ENCODE data around the gene MUC21. TPM values are rescaled to one million over a fixed set of nuclear protein-coding genes. Genes with fewer than 3 reads are reported as not detected.

Gene MUC21
- total and polyA plus RNA-seq, 2 donors (not counting 3 experiments of a cell fraction or from before 2014, with no cell fraction given): not detected

GRCh38 chr6:30960907-30961673 is 22.4 kb upstream of the MUC21 start:
- dilution Hi-C loops (cut with MboI; ENCODE audit: extremely low pct_ligation_motif_present, low sequenced_read_pairs): no loop called here
- H3K4me3 ChIP-seq (replicated peaks in 1 of 3; ENCODE audit: insufficient read depth in 1 of 3, low read depth in 1 of 3, low read length in 3 of 3): no peak overlapping the region
- intact Hi-C loops (cut with micrococcal nuclease): no loop called here
- no peak overlapping the region for H3K27ac ChIP-seq (ENCODE audit: insufficient read depth, low read depth, low read length)
- no peaks in the 10 kb centered on the region for H3K36me3 ChIP-seq (ENCODE audit: control insufficient read depth in 2 of 2, extremely low read depth in 1 of 2, insufficient read depth in 2 of 2, low read length in 2 of 2)
- no peak overlapping the region for H2AFZ ChIP-seq (ENCODE audit: low read depth, low read length)
- H3K79me2 ChIP-seq (ENCODE audit: control insufficient read depth, insufficient read depth, low read length): no peaks in the 10 kb centered on the region
- no peak for FAIRE-seq
- H3K27me3 ChIP-seq (ENCODE audit: control insufficient read depth in 2 of 2, insufficient read depth in 2 of 2, low read length in 2 of 2): peaks cover 27 to 32% of the 10 kb centered on the region in 2 experiments
- no peak overlapping the region for H3K4me2 ChIP-seq (ENCODE audit: insufficient read depth, low read length)
- no peaks in the 10 kb centered on the region for H3K9me1 ChIP-seq (replicated peaks; ENCODE audit: control insufficient read depth, extremely low read depth, insufficient read depth, low read length)
- H3K9ac ChIP-seq (replicated peaks; ENCODE audit: extremely low read depth, insufficient read depth, low read length): no peak overlapping the region
- ChIA-PET CTCF (interaction anchor here (0.8 to 1.4 kb wide), 2 partner anchors 29 to 119 kb away, joined by 3 read pairs; no protein-coding TSS in a partner anchor), POLR2A (no interaction called here)
- H4K20me1 ChIP-seq (replicated peaks; ENCODE audit: control insufficient read depth, extremely low read depth, insufficient read depth, low read length): no peaks in the 10 kb centered on the region
- H3K9me3 ChIP-seq (replicated peaks; ENCODE audit: control insufficient read depth, insufficient read depth, low read length): no peaks in the 10 kb centered on the region
- DNase-seq (ENCODE audit: low read depth, low spot score): no peak
- BruUV-seq (replicated peaks): no TSS peak
- H3K4me1 ChIP-seq (ENCODE audit: control insufficient read depth, extremely low read depth, insufficient read depth, low read length): no peaks in the 10 kb centered on the region
- no peak for TF ChIP-seq JUN (IDR thresholded peaks at IDR 0.05; ENCODE audit: borderline replicate concordance, insufficient read depth, insufficient read length, low read depth)
- TF ChIP-seq EZH2 (IDR thresholded peaks at IDR 0.05; ENCODE audit: borderline replicate concordance, low read depth, low read length, severe bottlenecking): no peak
- TF ChIP-seq FOS (IDR thresholded peaks at IDR 0.05; ENCODE audit: borderline replicate concordance, insufficient read depth, low read length): no peak
- TF ChIP-seq MAX (IDR thresholded peaks at IDR 0.05; ENCODE audit: insufficient read depth, insufficient read length): no peak
- TF ChIP-seq POLR2A (IDR thresholded peaks at IDR 0.05; ENCODE audit: low read depth, low read length): no peak
- no peak for TF ChIP-seq MYC (IDR thresholded peaks at IDR 0.05; ENCODE audit: low read depth, low read length)
- no peak for TF ChIP-seq GATA2 (IDR thresholded peaks at IDR 0.05; ENCODE audit: insufficient read depth, insufficient read length, low read depth, low read length)
- no peak for TF ChIP-seq CTCF (IDR thresholded peaks at IDR 0.05; ENCODE audit: extremely low read depth in 1 of 2, insufficient read depth in 1 of 2, low read depth in 1 of 2, low read length in 2 of 2)
- no peak for TF ChIP-seq POLR2AphosphoS5 (IDR thresholded peaks at IDR 0.05; ENCODE audit: insufficient read depth, low read depth, low read length)

Data from endothelial cell of umbilical vein (primary cell).